H1 (cell line): ENCODE measurements around the gene HSPA1L.

Experiments used
- ATF3 ChIP-seq: IDR thresholded peaks from 2 replicates; pipeline ENCODE4 v1.6.1; 2011; ENCODE audit warnings: low read depth, mild to moderate bottlenecking, low read length; ENCODE audit not compliant: insufficient read depth
- BCL11A ChIP-seq, 2 experiments: IDR thresholded peaks; one replicate each; pipeline ENCODE4 v1.6.1; 2011; ENCODE audit warnings: low read depth in 2 of 2, low read length in 2 of 2, mild to moderate bottlenecking in 2 of 2
- CTCF ChIP-seq, 3 experiments: IDR thresholded peaks; 1 replicate in 2 of 3; 2 replicates in 1 of 3; pipeline versions ENCODE4 v1.5.1 to v1.6.1; 2011; ENCODE audit warnings: low read length in 3 of 3, mild to moderate bottlenecking in 3 of 3, inconsistent platforms in 2 of 3, low read depth in 1 of 3, moderate library complexity in 1 of 3; ENCODE audit not compliant: insufficient read depth in 1 of 3; ENCODE audit errors: control extremely low read depth in 1 of 3
- E2F6 ChIP-seq: IDR thresholded peaks from 2 replicates; pipeline ENCODE4 v1.6.1; 2012; ENCODE audit warnings: inconsistent platforms
- EP300 ChIP-seq, 2 experiments: IDR thresholded peaks; 1 replicate in 1 of 2; 2 replicates in 1 of 2; pipeline ENCODE4 v1.6.1; 2011 to 2012; ENCODE audit warnings: low read depth in 2 of 2, low read length in 2 of 2, mild to moderate bottlenecking in 2 of 2, borderline replicate concordance in 1 of 2, inconsistent platforms in 1 of 2, moderate library complexity in 1 of 2
- EZH2 ChIP-seq: fragments of 200-600 bp; sonication (generic); IDR thresholded peaks from 2 replicates; pipeline ENCODE4 v1.7.1; 2012; ENCODE audit warnings: low read depth, mild to moderate bottlenecking, moderate library complexity, low read length, inconsistent platforms; ENCODE audit not compliant: severe bottlenecking
- POLR2A ChIP-seq, 2 experiments: IDR thresholded peaks; 1 replicate in 1 of 2; 2 replicates in 1 of 2; pipeline ENCODE4 v1.6.1; 2011; ENCODE audit warnings: low read depth in 2 of 2, low read length in 2 of 2, mild to moderate bottlenecking in 2 of 2; ENCODE audit errors: control extremely low read depth in 1 of 2
- POLR2AphosphoS5 ChIP-seq: IDR thresholded peaks from 2 replicates; pipeline ENCODE4 v1.6.1; 2011; ENCODE audit warnings: low read depth, low read length
- TAF7 ChIP-seq: optimal IDR thresholded peaks from 2 replicates; pipeline ENCODE3; 2011; ENCODE audit warnings: low read depth, mild to moderate bottlenecking, inconsistent platforms, low read length, moderate library complexity, borderline replicate concordance
- TCF12 ChIP-seq: IDR thresholded peaks from 2 replicates; pipeline ENCODE4 v1.6.1; 2011; ENCODE audit warnings: low read depth, mild to moderate bottlenecking, low read length
- TEAD4 ChIP-seq: IDR thresholded peaks from 2 replicates; pipeline ENCODE4 v1.6.1; 2012; ENCODE audit warnings: low read depth, low read length, inconsistent platforms, mixed read lengths
- ZNF274 ChIP-seq: IDR thresholded peaks from 2 replicates; pipeline ENCODE4 v1.7.0; 2012; ENCODE audit warnings: low read length, borderline replicate concordance; ENCODE audit errors: extremely low read depth

DNA sequence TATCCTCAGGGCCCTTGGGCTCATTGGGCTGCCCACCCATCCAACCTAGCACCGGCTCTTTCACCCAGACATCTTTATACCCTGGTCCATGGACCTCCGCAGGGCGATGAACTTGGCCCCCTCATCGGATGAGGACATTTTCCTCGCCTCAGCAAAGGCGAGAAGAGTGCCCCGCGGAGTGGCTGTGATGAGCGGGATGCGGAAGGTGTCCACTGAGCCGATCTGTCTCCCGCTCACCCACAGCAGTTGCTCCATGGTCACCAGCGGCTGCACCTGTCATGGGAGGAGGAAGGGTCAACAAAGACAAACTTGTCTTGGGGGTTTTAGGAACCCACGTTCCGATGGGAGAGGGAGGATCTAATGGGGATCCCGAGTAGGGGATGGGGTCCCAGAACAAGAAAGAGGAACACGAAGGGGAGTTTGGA lies 46.8 kb upstream of the HSPA1L start:
- TF ChIP-seq BCL11A (IDR thresholded peaks at IDR 0.05; ENCODE audit: low read depth in 2 of 2, low read length in 2 of 2): no peak
- no peak for TF ChIP-seq CTCF (IDR thresholded peaks at IDR 0.05; ENCODE audit: control extremely low read depth in 1 of 3, insufficient read depth in 1 of 3, low read depth in 1 of 3, low read length in 3 of 3)
- no peak for TF ChIP-seq TAF7
- TF ChIP-seq EZH2: no peak
- TF ChIP-seq POLR2AphosphoS5: no peak
- TF ChIP-seq EP300 (IDR thresholded peaks at IDR 0.05; ENCODE audit: borderline replicate concordance in 1 of 2, low read depth in 2 of 2, low read length in 2 of 2): no peak
- no peak for TF ChIP-seq TCF12
- no peak for TF ChIP-seq E2F6
- no peak for TF ChIP-seq TEAD4
- TF ChIP-seq ZNF274: no peak
- no peak for TF ChIP-seq ATF3
- no peak for TF ChIP-seq POLR2A (IDR thresholded peaks at IDR 0.05; ENCODE audit: control extremely low read depth in 1 of 2, low read depth in 2 of 2, low read length in 2 of 2)
